Mesendoderm (in vitro differentiated cells): ENCODE data around the gene DNAH5.

Experiments
- DNase-seq: peaks from one replicate; pipeline ENCODE4 v3.0.0; 2013
- H2AK5ac ChIP-seq: 2 replicates; pipeline ENCODE4 v1.6.1; 2013; ENCODE audit warnings: low read length, inconsistent platforms
- H2BK120ac ChIP-seq: 2 replicates; pipeline ENCODE4 v1.6.1; 2013; ENCODE audit warnings: low read depth, mild to moderate bottlenecking, low read length, moderate library complexity, mixed read lengths
- H2BK15ac ChIP-seq: replicated peaks from 2 replicates; pipeline ENCODE4 v1.6.1; 2013; ENCODE audit warnings: low read depth, mild to moderate bottlenecking, moderate library complexity
- H2BK5ac ChIP-seq: 2 replicates; pipeline ENCODE4 v1.6.1; 2013; ENCODE audit warnings: low read length, inconsistent platforms
- H3K18ac ChIP-seq: 2 replicates; pipeline ENCODE4 v1.6.1; 2013; ENCODE audit warnings: mild to moderate bottlenecking, low read length, mixed read lengths
- H3K23ac ChIP-seq: one replicate; pipeline ENCODE4 v1.6.1; 2013; ENCODE audit warnings: low read length
- H3K27ac ChIP-seq: 2 replicates; pipeline ENCODE4 v1.5.1; 2013; ENCODE audit warnings: low read depth, mild to moderate bottlenecking, inconsistent platforms, low read length, moderate library complexity
- H3K27me3 ChIP-seq: 2 replicates; pipeline ENCODE4 v1.6.1; 2013; ENCODE audit warnings: low read length, control low read depth, mild to moderate bottlenecking, inconsistent platforms; ENCODE audit not compliant: insufficient read depth, poor library complexity
- H3K36me3 ChIP-seq: 2 replicates; pipeline ENCODE4 v1.6.1; 2013; ENCODE audit warnings: low read length, inconsistent platforms; ENCODE audit not compliant: control insufficient read depth, insufficient read depth
- H3K4ac ChIP-seq: one replicate; pipeline ENCODE4 v1.6.1; 2013; ENCODE audit warnings: low read depth, mild to moderate bottlenecking, low read length, moderate library complexity
- H3K4me1 ChIP-seq: 2 replicates; pipeline ENCODE4 v1.6.1; 2013; ENCODE audit warnings: low read depth, low read length, inconsistent platforms; ENCODE audit not compliant: control insufficient read depth
- H3K4me2 ChIP-seq: 2 replicates; pipeline ENCODE4 v1.6.1; 2013; ENCODE audit warnings: low read length
- H3K4me3 ChIP-seq: 2 replicates; pipeline ENCODE4 v1.5.1; 2013; ENCODE audit warnings: mild to moderate bottlenecking, low read length
- H3K56ac ChIP-seq: one replicate; pipeline ENCODE4 v1.6.1; 2013; ENCODE audit warnings: low read length
- H3K79me1 ChIP-seq: 2 replicates; pipeline ENCODE4 v1.6.1; 2013; ENCODE audit warnings: low read length, inconsistent platforms
- H3K79me2 ChIP-seq: 2 replicates; pipeline ENCODE4 v1.6.1; 2013; ENCODE audit warnings: mild to moderate bottlenecking, low read length; ENCODE audit not compliant: control insufficient read depth, insufficient read depth
- H3K9ac ChIP-seq: 2 replicates; pipeline ENCODE4 v1.6.1; 2013; ENCODE audit warnings: low read length, inconsistent platforms
- H4K5ac ChIP-seq: one replicate; pipeline ENCODE4 v1.6.1; 2013; ENCODE audit warnings: low read length
- H4K8ac ChIP-seq: one replicate; pipeline ENCODE4 v1.6.1; 2013; ENCODE audit warnings: low read depth, mild to moderate bottlenecking, control low read depth, low read length, moderate library complexity
- WGBS: extraction: QIAGEN DNeasy Blood & Tissue Kit; methylation state at CpG from one replicate; pipeline ENCODE4 v1.1.7; 2013; ENCODE audit warnings: low lambda C conversion rate, missing lambda C conversion rate; ENCODE audit not compliant: insufficient coverage; ENCODE audit errors: extremely low coverage; 5-methylcytosine and 5-hydroxymethylcytosine counted together

DNAH5 gene

GRCh38 chr5:13698885-13699284 lies 245.6 kb downstream of the DNAH5 start:
- no peak overlapping the region for H3K56ac ChIP-seq
- H3K27me3 ChIP-seq: no peaks in the 10 kb centered on the region
- no peak overlapping the region for H2AK5ac ChIP-seq
- H4K8ac ChIP-seq: no peak overlapping the region
- no peak overlapping the region for H3K4me3 ChIP-seq
- H3K4me1 ChIP-seq: no peaks in the 10 kb centered on the region
- no peak overlapping the region for H3K9ac ChIP-seq
- no peak overlapping the region for H4K5ac ChIP-seq
- H3K4me2 ChIP-seq: no peak overlapping the region
- H3K23ac ChIP-seq: no peak overlapping the region
- no peak overlapping the region for H2BK15ac ChIP-seq
- H3K4ac ChIP-seq: no peak overlapping the region
- H3K27ac ChIP-seq: no peak overlapping the region
- no peak for DNase-seq
- H3K79me1 ChIP-seq: no peaks in the 10 kb centered on the region
- no peak overlapping the region for H2BK5ac ChIP-seq
- H3K18ac ChIP-seq: no peak overlapping the region
- H2BK120ac ChIP-seq: no peak overlapping the region
- WGBS: no CpG with 5 or more reads among the region's 3 CpGs
- H3K79me2 ChIP-seq: no peaks in the 10 kb centered on the region
- no peaks in the 10 kb centered on the region for H3K36me3 ChIP-seq

- Histone ChIP-seq H3K27me3 (no peaks in the 10 kb centered on the region), H3K4me1 (no peaks in the 10 kb centered on the region), H4K5ac (no peak overlapping the region), H3K79me2 (no peaks in the 10 kb centered on the region), H2BK5ac (no peak overlapping the region), H3K36me3 (no peaks in the 10 kb centered on the region), H3K23ac (no peak overlapping the region), H4K8ac (no peak overlapping the region), H3K4me3 (no peak overlapping the region), H3K56ac (no peak overlapping the region), H2BK15ac (no peak overlapping the region), H3K27ac (no peak overlapping the region), H3K4me2 (no peak overlapping the region), H2AK5ac (no peak overlapping the region), H3K4ac (no peak overlapping the region), H3K18ac (no peak overlapping the region), H2BK120ac (no peak overlapping the region), H3K9ac (no peak overlapping the region), H3K79me1 (no peaks in the 10 kb centered on the region)
- no peak for DNase-seq
- WGBS: no CpG with 5 or more reads among the region's 9 CpGs
These were observed 249.3 kb downstream of the DNAH5 start for GRCh38 chr5:13695076-13695712.

- H3K27me3 ChIP-seq: no peaks in the 10 kb centered on the region
- no peaks in the 10 kb centered on the region for H3K36me3 ChIP-seq
- no peak overlapping the region for H3K18ac ChIP-seq
- no peak overlapping the region for H2AK5ac ChIP-seq
- no peak for DNase-seq
- H3K27ac ChIP-seq: no peak overlapping the region
- no peak overlapping the region for H3K4me2 ChIP-seq
- no peaks in the 10 kb centered on the region for H3K79me1 ChIP-seq
- no peak overlapping the region for H2BK120ac ChIP-seq
- no peak overlapping the region for H3K4me3 ChIP-seq
- H3K56ac ChIP-seq: no peak overlapping the region
- no peak overlapping the region for H3K4ac ChIP-seq
- no peak overlapping the region for H2BK15ac ChIP-seq
- no peak overlapping the region for H2BK5ac ChIP-seq
- no peak overlapping the region for H3K23ac ChIP-seq
- H3K4me1 ChIP-seq: no peaks in the 10 kb centered on the region
- no peak overlapping the region for H4K8ac ChIP-seq
- H3K9ac ChIP-seq: no peak overlapping the region
- H4K5ac ChIP-seq: no peak overlapping the region
- no peaks in the 10 kb centered on the region for H3K79me2 ChIP-seq
These were observed 252.3 kb downstream of the DNAH5 start for GRCh38 chr5:13692172-13692571.

GRCh38 chr5:13676531-13676930 lies 268.0 kb downstream of the DNAH5 start:
- Histone ChIP-seq H4K8ac (no peak overlapping the region), H2AK5ac (no peak overlapping the region), H3K4me3 (no peak overlapping the region), H3K18ac (no peak overlapping the region), H3K9ac (no peak overlapping the region), H3K36me3 (no peaks in the 10 kb centered on the region), H2BK120ac (no peak overlapping the region), H3K4ac (no peak overlapping the region), H3K79me1 (no peaks in the 10 kb centered on the region), H3K27ac (no peak overlapping the region), H4K5ac (no peak overlapping the region), H3K4me2 (no peak overlapping the region), H2BK5ac (no peak overlapping the region), H3K56ac (no peak overlapping the region), H3K79me2 (no peaks in the 10 kb centered on the region), H3K23ac (no peak overlapping the region), H3K4me1 (no peaks in the 10 kb centered on the region), H2BK15ac (no peak overlapping the region), H3K27me3 (no peaks in the 10 kb centered on the region)
- no CpG with 5 or more reads among the region's 4 CpGs for WGBS
- DNase-seq: no peak

GRCh38 chr5:13674391-13674790 lies 270.1 kb downstream of the DNAH5 start:
- Histone ChIP-seq H3K18ac (no peak overlapping the region), H4K8ac (no peak overlapping the region), H3K27me3 (no peaks in the 10 kb centered on the region), H3K79me1 (no peaks in the 10 kb centered on the region), H2BK120ac (no peak overlapping the region), H3K4ac (no peak overlapping the region), H2AK5ac (no peak overlapping the region), H3K4me1 (no peaks in the 10 kb centered on the region), H4K5ac (no peak overlapping the region), H3K9ac (no peak overlapping the region), H2BK15ac (no peak overlapping the region), H3K4me3 (no peak overlapping the region), H3K79me2 (no peaks in the 10 kb centered on the region), H3K23ac (no peak overlapping the region), H3K27ac (no peak overlapping the region), H3K56ac (no peak overlapping the region), H3K36me3 (no peaks in the 10 kb centered on the region), H2BK5ac (no peak overlapping the region), H3K4me2 (no peak overlapping the region)
- no peak for DNase-seq

- WGBS: no CpG with 5 or more reads among the region's 3 CpGs
- Histone ChIP-seq H2BK15ac (no peak overlapping the region), H3K27ac (no peak overlapping the region), H3K79me1 (no peaks in the 10 kb centered on the region), H4K8ac (no peak overlapping the region), H3K79me2 (no peaks in the 10 kb centered on the region), H3K9ac (no peak overlapping the region), H3K23ac (no peak overlapping the region), H4K5ac (no peak overlapping the region), H3K56ac (no peak overlapping the region), H3K18ac (no peak overlapping the region), H3K36me3 (no peaks in the 10 kb centered on the region), H3K4ac (no peak overlapping the region), H3K27me3 (no peaks in the 10 kb centered on the region), H2BK5ac (no peak overlapping the region), H3K4me1 (no peaks in the 10 kb centered on the region), H2AK5ac (no peak overlapping the region), H3K4me2 (no peak overlapping the region), H3K4me3 (no peak overlapping the region), H2BK120ac (no peak overlapping the region)
- DNase-seq: no peak
These were observed 271.0 kb downstream of the DNAH5 start for GRCh38 chr5:13673511-13673910.
